Measurements from ENCODE around the gene ADAMTS18.

Gene ADAMTS18

GRCh38 chr16:77457046-77457445 lies 22.2 kb upstream of the ADAMTS18 start:
- H3K4me3 ChIP-seq (ENCODE audit: low read length in 2 of 2) = no peak overlapping the region
- no peaks in the 10 kb centered on the region for H3K36me3 ChIP-seq (ENCODE audit: control insufficient read depth in 2 of 2, insufficient read depth in 2 of 2, low read length in 2 of 2)
- H3K9ac ChIP-seq (ENCODE audit: low read depth in 1 of 2, low read length in 2 of 2) = no peak overlapping the region
- H3K9me3 ChIP-seq (ENCODE audit: control insufficient read depth in 2 of 2, low read length in 2 of 2) = no peaks in the 10 kb centered on the region
- no peak overlapping the region for H3K27ac ChIP-seq (ENCODE audit: low read depth in 2 of 2, low read length in 2 of 2)
- H3K27me3 ChIP-seq (ENCODE audit: control insufficient read depth in 2 of 2, insufficient read depth in 2 of 2, low read length in 2 of 2) = no peaks in the 10 kb centered on the region
- no peaks in the 10 kb centered on the region for H3K4me1 ChIP-seq (ENCODE audit: control insufficient read depth in 2 of 2, insufficient read depth in 2 of 2, low read length in 2 of 2)

- Histone ChIP-seq H3K4me3 (ENCODE audit: low read length in 2 of 2) (no peak overlapping the region), H3K9me3 (ENCODE audit: control insufficient read depth in 2 of 2, low read length in 2 of 2) (no peaks in the 10 kb centered on the region), H3K4me1 (ENCODE audit: control insufficient read depth in 2 of 2, insufficient read depth in 2 of 2, low read length in 2 of 2) (no peaks in the 10 kb centered on the region), H3K36me3 (ENCODE audit: control insufficient read depth in 2 of 2, insufficient read depth in 2 of 2, low read length in 2 of 2) (no peaks in the 10 kb centered on the region), H3K27me3 (ENCODE audit: control insufficient read depth in 2 of 2, insufficient read depth in 2 of 2, low read length in 2 of 2) (no peaks in the 10 kb centered on the region), H3K9ac (ENCODE audit: low read depth in 1 of 2, low read length in 2 of 2) (no peak overlapping the region), H3K27ac (ENCODE audit: low read depth in 2 of 2, low read length in 2 of 2) (no peak overlapping the region)
Measured at GRCh38 chr16:77452243-77452642, 17.4 kb upstream of the ADAMTS18 start.

GRCh38 chr16:77450790-77451487 lies 16.1 kb upstream of the ADAMTS18 start:
- Histone ChIP-seq H3K36me3 (ENCODE audit: control insufficient read depth in 2 of 2, insufficient read depth in 2 of 2, low read length in 2 of 2) (no peaks in the 10 kb centered on the region), H3K27me3 (ENCODE audit: control insufficient read depth in 2 of 2, insufficient read depth in 2 of 2, low read length in 2 of 2) (no peaks in the 10 kb centered on the region), H3K4me1 (ENCODE audit: control insufficient read depth in 2 of 2, insufficient read depth in 2 of 2, low read length in 2 of 2) (no peaks in the 10 kb centered on the region), H3K27ac (ENCODE audit: low read depth in 2 of 2, low read length in 2 of 2) (no peak overlapping the region), H3K9ac (ENCODE audit: low read depth in 1 of 2, low read length in 2 of 2) (no peak overlapping the region), H3K9me3 (ENCODE audit: control insufficient read depth in 2 of 2, low read length in 2 of 2) (no peaks in the 10 kb centered on the region), H3K4me3 (ENCODE audit: low read length in 2 of 2) (no peak overlapping the region)

- H3K9me3 ChIP-seq (ENCODE audit: control insufficient read depth in 2 of 2, low read length in 2 of 2) = no peaks in the 10 kb centered on the region
- H3K4me1 ChIP-seq (ENCODE audit: control insufficient read depth in 2 of 2, insufficient read depth in 2 of 2, low read length in 2 of 2) = no peaks in the 10 kb centered on the region
- H3K9ac ChIP-seq (ENCODE audit: low read depth in 1 of 2, low read length in 2 of 2) = no peak overlapping the region
- no peaks in the 10 kb centered on the region for H3K36me3 ChIP-seq (ENCODE audit: control insufficient read depth in 2 of 2, insufficient read depth in 2 of 2, low read length in 2 of 2)
- no peaks in the 10 kb centered on the region for H3K27me3 ChIP-seq (ENCODE audit: control insufficient read depth in 2 of 2, insufficient read depth in 2 of 2, low read length in 2 of 2)
- no peak overlapping the region for H3K27ac ChIP-seq (ENCODE audit: low read depth in 2 of 2, low read length in 2 of 2)
- no peak overlapping the region for H3K4me3 ChIP-seq (ENCODE audit: low read length in 2 of 2)
Measured at GRCh38 chr16:77449208-77449607, 14.4 kb upstream of the ADAMTS18 start.

- no peaks in the 10 kb centered on the region for H3K9me3 ChIP-seq (ENCODE audit: control insufficient read depth in 2 of 2, low read length in 2 of 2)
- H3K27me3 ChIP-seq (ENCODE audit: control insufficient read depth in 2 of 2, insufficient read depth in 2 of 2, low read length in 2 of 2) = peaks cover 0 to 3% of the 10 kb centered on the region in 2 donors
- H3K9ac ChIP-seq (ENCODE audit: low read depth in 1 of 2, low read length in 2 of 2) = no peak overlapping the region
- H3K36me3 ChIP-seq (ENCODE audit: control insufficient read depth in 2 of 2, insufficient read depth in 2 of 2, low read length in 2 of 2) = no peaks in the 10 kb centered on the region
- no peaks in the 10 kb centered on the region for H3K4me1 ChIP-seq (ENCODE audit: control insufficient read depth in 2 of 2, insufficient read depth in 2 of 2, low read length in 2 of 2)
- no peak overlapping the region for H3K4me3 ChIP-seq (ENCODE audit: low read length in 2 of 2)
- H3K27ac ChIP-seq (ENCODE audit: low read depth in 2 of 2, low read length in 2 of 2) = no peak overlapping the region
Measured at GRCh38 chr16:77445324-77445723, 10.5 kb upstream of the ADAMTS18 start.

GRCh38 chr16:77444147-77444460 lies 9.3 kb upstream of the ADAMTS18 start:
- no peaks in the 10 kb centered on the region for H3K9me3 ChIP-seq (ENCODE audit: control insufficient read depth in 2 of 2, low read length in 2 of 2)
- H3K4me3 ChIP-seq (ENCODE audit: low read length in 2 of 2) = no peak overlapping the region
- peaks cover 0 to 3% of the 10 kb centered on the region in 2 donors for H3K27me3 ChIP-seq (ENCODE audit: control insufficient read depth in 2 of 2, insufficient read depth in 2 of 2, low read length in 2 of 2)

GRCh38 chr16:77443357-77444146 lies 8.7 kb upstream of the ADAMTS18 start:
- Histone ChIP-seq H3K9ac (ENCODE audit: low read depth in 1 of 2, low read length in 2 of 2) (no peak overlapping the region), H3K27me3 (ENCODE audit: control insufficient read depth in 2 of 2, insufficient read depth in 2 of 2, low read length in 2 of 2) (peaks cover 0 to 3% of the 10 kb centered on the region in 2 donors), H3K27ac (ENCODE audit: low read depth in 2 of 2, low read length in 2 of 2) (no peak overlapping the region), H3K4me1 (ENCODE audit: control insufficient read depth in 2 of 2, insufficient read depth in 2 of 2, low read length in 2 of 2) (no peaks in the 10 kb centered on the region), H3K36me3 (ENCODE audit: control insufficient read depth in 2 of 2, insufficient read depth in 2 of 2, low read length in 2 of 2) (no peaks in the 10 kb centered on the region), H3K9me3 (ENCODE audit: control insufficient read depth in 2 of 2, low read length in 2 of 2) (no peaks in the 10 kb centered on the region), H3K4me3 (ENCODE audit: low read length in 2 of 2) (no peak overlapping the region)

More at GRCh38 chr16:77444147-77444460, 9.3 kb upstream of the ADAMTS18 start:
- Histone ChIP-seq H3K27ac (ENCODE audit: low read depth in 2 of 2, low read length in 2 of 2) (no peak overlapping the region), H3K4me1 (ENCODE audit: control insufficient read depth in 2 of 2, insufficient read depth in 2 of 2, low read length in 2 of 2) (no peaks in the 10 kb centered on the region), H3K36me3 (ENCODE audit: control insufficient read depth in 2 of 2, insufficient read depth in 2 of 2, low read length in 2 of 2) (no peaks in the 10 kb centered on the region), H3K9ac (ENCODE audit: low read depth in 1 of 2, low read length in 2 of 2) (no peak overlapping the region)

GRCh38 chr16:77442078-77442477 lies 7.2 kb upstream of the ADAMTS18 start:
- H3K27ac ChIP-seq (ENCODE audit: low read depth in 2 of 2, low read length in 2 of 2) = no peak overlapping the region
- no peaks in the 10 kb centered on the region for H3K36me3 ChIP-seq (ENCODE audit: control insufficient read depth in 2 of 2, insufficient read depth in 2 of 2, low read length in 2 of 2)
- H3K9ac ChIP-seq (ENCODE audit: low read depth in 1 of 2, low read length in 2 of 2) = no peak overlapping the region
- H3K4me1 ChIP-seq (ENCODE audit: control insufficient read depth in 2 of 2, insufficient read depth in 2 of 2, low read length in 2 of 2) = no peaks in the 10 kb centered on the region
- no peaks in the 10 kb centered on the region for H3K9me3 ChIP-seq (ENCODE audit: control insufficient read depth in 2 of 2, low read length in 2 of 2)
- peaks cover 0 to 7% of the 10 kb centered on the region in 2 donors for H3K27me3 ChIP-seq (ENCODE audit: control insufficient read depth in 2 of 2, insufficient read depth in 2 of 2, low read length in 2 of 2)
- H3K4me3 ChIP-seq (ENCODE audit: low read length in 2 of 2) = no peak overlapping the region

- Histone ChIP-seq H3K9ac (ENCODE audit: low read depth in 1 of 2, low read length in 2 of 2) (no peak overlapping the region), H3K27ac (ENCODE audit: low read depth in 2 of 2, low read length in 2 of 2) (no peak overlapping the region), H3K36me3 (ENCODE audit: control insufficient read depth in 2 of 2, insufficient read depth in 2 of 2, low read length in 2 of 2) (no peaks in the 10 kb centered on the region), H3K4me3 (ENCODE audit: low read length in 2 of 2) (no peak overlapping the region), H3K9me3 (ENCODE audit: control insufficient read depth in 2 of 2, low read length in 2 of 2) (no peaks in the 10 kb centered on the region), H3K27me3 (ENCODE audit: control insufficient read depth in 2 of 2, insufficient read depth in 2 of 2, low read length in 2 of 2) (peaks cover 5 to 12% of the 10 kb centered on the region in 2 donors), H3K4me1 (ENCODE audit: control insufficient read depth in 2 of 2, insufficient read depth in 2 of 2, low read length in 2 of 2) (no peaks in the 10 kb centered on the region)
Measured at GRCh38 chr16:77439106-77439505, 4.3 kb upstream of the ADAMTS18 start.

GRCh38 chr16:77437859-77438258 lies 3.0 kb upstream of the ADAMTS18 start:
- Histone ChIP-seq H3K9me3 (ENCODE audit: control insufficient read depth in 2 of 2, low read length in 2 of 2) (no peaks in the 10 kb centered on the region), H3K4me1 (ENCODE audit: control insufficient read depth in 2 of 2, insufficient read depth in 2 of 2, low read length in 2 of 2) (no peaks in the 10 kb centered on the region), H3K4me3 (ENCODE audit: low read length in 2 of 2) (no peak overlapping the region), H3K9ac (ENCODE audit: low read depth in 1 of 2, low read length in 2 of 2) (no peak overlapping the region), H3K27ac (ENCODE audit: low read depth in 2 of 2, low read length in 2 of 2) (no peak overlapping the region), H3K27me3 (ENCODE audit: control insufficient read depth in 2 of 2, insufficient read depth in 2 of 2, low read length in 2 of 2) (peaks cover 12 to 17% of the 10 kb centered on the region in 2 donors), H3K36me3 (ENCODE audit: control insufficient read depth in 2 of 2, insufficient read depth in 2 of 2, low read length in 2 of 2) (no peaks in the 10 kb centered on the region)
